GM23338 (cell line): ENCODE measurements around the gene PDE5A.

Source experiments
- CREB1 ChIP-seq: fragments of 250-450 bp; sonication (Bioruptor Pico); IDR thresholded peaks from 2 replicates; pipeline ENCODE4 v1.5.0; 2020; ENCODE audit warnings: low read depth, mild to moderate bottlenecking, moderate library complexity
- CTCF ChIP-seq, 2 experiments: fragments of 200-600 bp in 1 of 2; sonication (generic) in 1 of 2; conservative IDR thresholded peaks; 2 replicates each; pipeline versions ENCODE4 v1.5.1 to v1.6.1; 2016 to 2017; ENCODE audit warnings: antibody characterized with exemption in 2 of 2, low read depth in 2 of 2, mild to moderate bottlenecking in 2 of 2, moderate library complexity in 1 of 2
- ETS1 ChIP-seq: IDR thresholded peaks from 2 replicates; pipeline ENCODE4 v1.6.1; 2016; ENCODE audit warnings: antibody characterized with exemption
- EZH2 ChIP-seq: fragments of 200-600 bp; sonication (generic); IDR thresholded peaks from one replicate; pipeline ENCODE4 v1.8.0; 2017; ENCODE audit warnings: antibody characterized with exemption, mild to moderate bottlenecking, low read depth; ENCODE audit not compliant: unreplicated experiment
- EZH2phosphoT487 ChIP-seq: fragments of 200-600 bp; sonication (generic); IDR thresholded peaks from one replicate; pipeline ENCODE4 v1.8.1; 2018; ENCODE audit warnings: antibody characterized with exemption; ENCODE audit not compliant: unreplicated experiment
- JUNB ChIP-seq: IDR thresholded peaks from one replicate; pipeline ENCODE4 v1.6.1; 2016; ENCODE audit warnings: antibody characterized with exemption; ENCODE audit not compliant: unreplicated experiment
- POLR2AphosphoS5 ChIP-seq: IDR thresholded peaks from 2 replicates; pipeline ENCODE4 v1.6.1; 2016; ENCODE audit warnings: antibody characterized with exemption, low read depth
- REST ChIP-seq: IDR thresholded peaks from one replicate; pipeline ENCODE4 v1.6.1; 2018; ENCODE audit warnings: antibody characterized with exemption; ENCODE audit not compliant: unreplicated experiment
- STAT1 ChIP-seq: IDR thresholded peaks from one replicate; pipeline ENCODE4 v1.6.1; 2016; ENCODE audit warnings: antibody characterized with exemption; ENCODE audit not compliant: unreplicated experiment
- ZNF114 ChIP-seq: fragments of 250-450 bp; sonication (Bioruptor Pico); IDR thresholded peaks from 2 replicates; pipeline ENCODE4 v1.5.0; 2020; ENCODE audit warnings: mild to moderate bottlenecking, moderate library complexity
- ZNF331 ChIP-seq: fragments of 250-450 bp; sonication (Bioruptor Pico); IDR thresholded peaks from 2 replicates; pipeline ENCODE4 v1.5.0; 2020; ENCODE audit warnings: low read depth, mild to moderate bottlenecking, moderate library complexity
- ZNF462 ChIP-seq: fragments of 250-450 bp; sonication (Bioruptor Pico); IDR thresholded peaks from 2 replicates; pipeline ENCODE4 v1.5.0; 2020; ENCODE audit warnings: mild to moderate bottlenecking, moderate library complexity

- no peak for TF ChIP-seq EZH2
- TF ChIP-seq CTCF (conservative IDR thresholded peaks at IDR 0.05; ENCODE audit: low read depth in 2 of 2), result no peak
- no peak for TF ChIP-seq REST
- TF ChIP-seq EZH2phosphoT487, result no peak
- TF ChIP-seq JUNB, result no peak
- TF ChIP-seq POLR2AphosphoS5, result no peak
- no peak for TF ChIP-seq ZNF331
- TF ChIP-seq ETS1, result no peak
- TF ChIP-seq ZNF114, result no peak
- no peak for TF ChIP-seq CREB1 (CRISPR knock-in tag)
- TF ChIP-seq ZNF462 (CRISPR knock-in tag), result no peak
- TF ChIP-seq STAT1, result no peak
Measured at GRCh38 chr4:119585771-119586170, 42.8 kb downstream of the PDE5A start.
